ENCODE data around the gene CCNY.

GRCh38 chr10:35569111-35569707 lies 232.9 kb downstream of the CCNY start:
- TF ChIP-seq CTCF (IDR thresholded peaks at IDR 0.05), result no peak
- TF ChIP-seq ZFX (IDR thresholded peaks at IDR 0.05; ENCODE audit: borderline replicate concordance), result no peak
